GM19023 (cell line): Measurements from ENCODE around the gene CLDN5.
"Not testable (repeated sequence)": the region's sequence is repeated elsewhere in the genome, so short reads cannot be mapped to it uniquely, and the experiment has no call there.

ENCODE experiments used
- ATAC-seq: cut with Tn5 transposase; IDR thresholded peaks from one replicate; pipeline ENCODE4 v1.9.1; 2021; ENCODE audit warnings: mild to moderate bottlenecking, moderate library complexity; ENCODE audit not compliant: unreplicated experiment

CLDN5 gene

DNA sequence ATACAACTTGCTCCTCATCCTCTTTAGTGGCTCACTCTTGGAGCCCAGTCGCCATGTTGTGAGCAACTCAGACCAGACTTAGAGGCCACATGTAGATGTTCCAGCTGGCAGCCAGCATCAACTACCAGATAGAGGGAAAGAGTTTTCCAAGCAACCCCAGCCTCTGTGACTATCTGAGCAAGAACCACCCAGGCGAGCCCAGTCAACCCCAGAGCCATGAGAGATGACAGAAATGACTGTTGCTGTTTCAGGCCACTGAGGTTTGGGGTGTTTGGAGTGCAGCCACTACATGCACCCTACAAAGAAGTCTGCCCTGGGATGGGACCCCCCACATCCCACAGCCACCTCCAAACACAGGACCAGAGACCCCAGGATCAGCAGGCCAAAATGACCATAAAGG lies 24.8 kb upstream of the CLDN5 start:
- ATAC-seq: no peak

DNA sequence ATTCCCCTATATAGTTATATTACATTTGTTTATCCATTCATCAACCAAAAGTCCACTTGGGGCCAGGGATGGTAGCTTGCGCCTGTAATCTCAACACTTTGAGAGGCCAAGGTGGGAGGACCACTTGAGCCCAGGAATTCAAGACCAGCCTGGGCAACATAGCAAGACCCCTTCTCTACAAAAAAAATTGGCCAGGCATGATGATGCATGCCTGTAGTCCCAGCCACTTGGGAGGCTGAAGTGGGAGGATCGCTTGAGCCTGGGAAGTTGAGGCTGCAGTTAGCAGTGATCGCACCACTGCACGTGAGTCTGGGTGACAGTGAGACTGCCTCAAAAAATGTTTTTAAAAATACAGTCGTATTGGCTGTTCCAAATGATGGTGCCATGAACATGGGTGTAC lies 24.2 kb upstream of the CLDN5 start:
- ATAC-seq: not testable (repeated sequence)

DNA sequence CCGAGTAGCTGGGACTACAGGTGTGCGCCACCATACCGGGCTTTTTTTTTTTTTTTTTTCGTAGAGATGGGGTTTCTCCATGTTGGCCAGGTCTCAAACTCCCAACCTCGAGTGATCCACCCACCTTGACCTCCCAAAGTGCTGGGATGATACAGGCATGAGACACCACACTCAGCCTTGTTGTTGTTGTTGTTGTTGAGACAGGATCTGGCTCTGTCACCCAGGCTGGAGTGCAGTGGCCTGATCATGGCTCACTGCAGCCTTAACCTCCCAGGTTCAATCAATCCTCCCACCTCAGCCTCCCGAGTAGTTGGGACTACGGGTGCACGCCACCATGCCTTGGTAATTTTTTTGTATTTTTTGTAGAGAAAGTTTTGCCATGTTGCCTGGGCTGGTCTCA lies 23.4 kb upstream of the CLDN5 start:
- ATAC-seq: no peak

DNA sequence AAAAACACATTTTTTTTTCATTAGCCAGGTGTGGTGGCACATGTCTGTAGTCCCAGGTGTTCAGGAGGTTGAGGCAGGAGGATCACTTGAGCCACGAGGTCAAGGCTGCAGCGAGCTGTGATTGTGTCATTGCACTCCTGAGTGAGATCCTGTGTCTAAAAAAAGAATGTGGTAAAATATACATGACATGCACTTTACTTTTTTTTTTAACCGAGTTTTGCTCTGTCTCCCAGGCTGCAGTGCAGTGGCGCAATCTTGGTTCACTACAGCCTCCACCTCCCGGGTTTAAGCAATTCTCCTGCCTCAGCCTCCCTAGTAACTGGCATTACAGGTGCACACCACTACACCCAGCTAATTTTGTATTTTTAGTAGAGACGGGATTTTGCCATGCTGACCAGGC lies 22.5 kb upstream of the CLDN5 start:
- ATAC-seq: no peak

DNA sequence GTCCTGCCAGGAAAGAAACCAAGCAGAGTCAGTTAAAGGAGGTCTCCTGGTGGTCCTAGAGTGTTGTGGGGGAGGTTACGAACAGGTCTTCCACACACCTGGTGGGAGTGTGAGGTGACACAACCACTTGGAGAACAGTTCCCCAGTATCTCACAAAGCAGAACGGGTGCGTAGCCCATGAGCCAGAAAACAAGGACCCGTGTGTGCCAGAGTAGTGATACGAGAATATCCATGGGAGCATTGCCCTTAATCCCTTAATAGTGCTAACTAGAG lies 21.7 kb upstream of the CLDN5 start:
- ATAC-seq: no peak

DNA sequence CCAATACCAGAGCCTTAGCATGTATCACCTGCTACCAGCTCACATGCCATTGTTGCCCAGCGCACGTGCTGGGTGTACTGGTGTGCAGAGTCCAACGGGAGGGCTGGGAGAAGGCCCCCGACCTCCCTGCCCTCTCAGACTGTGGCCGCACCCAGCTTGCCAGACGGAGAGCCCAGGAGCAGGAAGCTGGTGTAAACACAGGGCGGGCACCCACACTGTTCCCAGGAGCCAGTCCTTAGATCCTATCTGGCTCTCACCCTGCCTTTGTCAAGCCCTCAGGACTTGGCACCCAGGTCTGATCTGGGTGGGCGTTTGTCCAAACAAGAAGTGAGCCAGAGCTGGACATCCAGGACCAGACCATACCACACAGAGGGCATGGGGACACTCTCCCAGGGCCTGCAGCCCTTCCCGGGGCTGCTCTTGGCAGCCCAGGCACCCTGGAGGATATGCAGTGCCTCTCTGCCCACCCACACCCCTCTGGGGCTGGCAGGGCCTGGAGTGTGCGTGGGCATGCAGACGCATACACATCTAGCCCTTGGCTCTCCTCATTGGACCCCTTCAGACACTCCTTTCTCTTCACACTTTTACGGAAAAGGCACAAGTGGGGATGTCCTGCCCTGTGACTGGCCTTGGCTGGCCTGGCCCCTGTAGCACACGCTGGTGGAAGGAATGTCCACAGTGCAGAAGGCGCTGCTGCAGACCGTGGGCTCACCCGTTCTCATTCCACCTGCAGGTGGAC lies 19.9 kb upstream of the CLDN5 start:
- ATAC-seq: no peak

DNA sequence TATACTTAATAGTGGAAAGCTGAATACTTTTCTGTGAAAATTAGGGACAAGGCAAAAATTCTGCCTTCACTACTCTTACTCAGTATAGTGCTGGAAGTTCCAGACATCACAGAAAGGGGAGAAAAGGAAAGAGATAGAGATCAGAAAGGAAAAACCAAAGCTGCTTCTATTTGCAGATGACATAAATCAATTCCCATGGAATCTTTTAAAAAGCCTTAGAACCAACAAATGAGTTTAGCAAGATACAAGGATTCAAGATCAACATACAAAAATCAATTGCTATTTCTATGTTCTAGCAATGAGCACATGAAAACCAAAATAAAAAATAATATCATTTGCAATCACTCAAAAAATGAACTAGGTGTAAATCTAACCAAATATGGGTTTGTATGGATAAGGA lies 16.2 kb upstream of the CLDN5 start:
- ATAC-seq: no peak

DNA sequence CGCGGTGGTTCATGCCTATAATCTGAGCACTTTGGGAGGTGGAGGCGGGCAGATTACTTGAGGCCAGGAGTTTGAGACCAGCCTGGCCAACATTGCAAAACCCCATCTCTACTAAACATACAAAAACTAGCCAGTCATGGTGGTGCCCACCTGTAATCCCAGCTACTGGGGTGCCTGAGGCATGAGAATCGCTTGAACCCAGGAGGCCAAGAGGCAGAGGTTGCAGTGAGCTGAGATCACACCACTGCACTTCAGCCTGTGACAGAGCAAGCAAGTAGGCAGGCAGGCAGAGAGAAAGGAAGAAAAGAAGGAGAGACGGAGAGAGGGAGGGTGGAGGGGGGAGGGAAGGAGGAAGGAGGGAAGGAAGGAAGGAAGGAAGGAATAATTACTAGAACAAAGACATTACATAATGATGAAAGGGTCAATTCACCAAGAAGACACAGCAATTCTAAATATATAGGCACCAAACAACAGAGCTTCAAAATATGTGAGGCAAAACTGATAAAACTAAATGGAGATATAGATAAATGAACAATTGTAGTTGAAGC lies 13.8 kb upstream of the CLDN5 start:
- no peak for ATAC-seq

DNA sequence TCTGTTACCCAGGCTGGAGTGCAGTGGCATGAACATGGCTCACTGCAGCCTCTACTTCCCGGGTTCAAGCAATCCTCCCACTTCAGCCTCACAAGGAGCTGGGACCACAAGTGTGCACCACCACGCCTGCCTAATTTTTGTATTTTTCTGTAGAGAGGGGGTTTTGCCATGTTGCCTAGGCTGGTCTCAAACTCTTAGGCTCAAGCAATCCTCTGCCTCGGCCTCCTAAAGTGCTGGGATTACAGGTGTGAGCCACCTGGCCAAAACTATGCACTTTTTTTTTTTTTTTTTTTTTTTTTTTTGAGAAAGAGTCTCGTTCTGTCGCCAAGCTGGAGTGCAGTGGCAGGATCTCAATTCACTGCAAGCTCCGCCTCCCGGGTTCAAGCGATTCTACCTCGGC lies 12.4 kb upstream of the CLDN5 start:
- no peak for ATAC-seq

DNA sequence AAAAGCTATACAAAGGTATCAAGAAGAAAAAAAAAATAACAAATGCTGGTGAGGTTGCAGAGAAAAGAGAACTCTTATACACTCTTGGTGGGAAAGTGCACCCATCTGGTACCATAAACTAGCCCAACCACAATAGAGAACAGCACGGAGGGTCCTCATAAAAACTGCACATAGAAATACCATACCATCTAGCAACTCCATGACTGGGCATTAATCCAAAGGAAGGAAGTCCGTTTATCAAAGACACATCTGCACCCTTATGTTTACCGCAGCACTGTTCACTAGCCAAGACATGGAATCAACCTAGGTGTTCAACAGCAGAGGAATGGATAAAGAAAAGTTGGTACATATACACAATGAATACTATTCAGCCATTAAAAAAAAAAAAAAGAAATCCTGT lies 10.8 kb upstream of the CLDN5 start:
- no peak for ATAC-seq

DNA sequence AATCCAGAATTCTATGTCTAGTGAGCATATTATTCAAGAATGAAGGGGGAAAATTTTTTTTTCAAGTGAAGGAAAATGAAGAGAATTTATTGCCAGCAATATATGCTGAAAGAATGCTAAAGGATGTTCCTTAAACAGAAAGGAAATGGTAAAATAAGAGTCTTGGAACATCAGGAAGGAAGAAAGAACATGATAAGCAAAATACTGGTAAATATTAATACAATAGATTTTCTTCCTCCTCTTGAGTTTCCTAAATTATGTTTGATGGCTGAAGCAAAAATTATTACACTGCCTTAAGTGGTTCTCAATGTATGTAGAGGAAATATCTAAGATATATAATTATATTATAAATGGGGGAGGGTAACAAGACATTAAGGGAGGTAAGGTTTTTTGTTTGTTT lies 9.6 kb upstream of the CLDN5 start:
- ATAC-seq: no peak

DNA sequence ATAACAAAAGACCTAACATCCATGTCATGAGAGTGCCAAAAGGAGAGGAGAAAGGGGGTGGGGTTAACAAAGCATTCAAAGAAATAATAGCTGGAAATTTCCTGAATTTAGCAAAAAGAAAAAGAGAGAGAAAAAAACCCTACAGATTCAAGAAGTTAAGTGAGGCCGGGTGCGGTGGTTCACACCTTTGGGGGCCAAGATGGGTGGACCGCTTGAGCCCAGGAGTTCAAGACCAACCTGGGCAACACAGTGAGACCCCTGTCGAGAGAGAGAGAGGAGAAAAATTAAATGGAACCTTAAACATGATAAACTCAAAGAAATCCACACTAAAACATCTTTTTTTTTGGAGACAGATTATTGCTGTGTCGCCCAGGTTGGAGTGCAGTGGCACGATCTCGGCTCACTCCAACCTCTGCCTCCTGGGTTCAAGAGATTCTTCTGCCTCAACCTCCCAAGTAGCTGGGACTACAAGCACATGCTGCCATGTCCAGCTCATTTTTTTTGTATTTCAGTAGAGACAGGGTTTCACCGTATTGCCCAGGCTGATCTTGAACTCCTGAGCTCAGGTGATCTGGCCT lies 8.9 kb upstream of the CLDN5 start:
- ATAC-seq: no peak

DNA sequence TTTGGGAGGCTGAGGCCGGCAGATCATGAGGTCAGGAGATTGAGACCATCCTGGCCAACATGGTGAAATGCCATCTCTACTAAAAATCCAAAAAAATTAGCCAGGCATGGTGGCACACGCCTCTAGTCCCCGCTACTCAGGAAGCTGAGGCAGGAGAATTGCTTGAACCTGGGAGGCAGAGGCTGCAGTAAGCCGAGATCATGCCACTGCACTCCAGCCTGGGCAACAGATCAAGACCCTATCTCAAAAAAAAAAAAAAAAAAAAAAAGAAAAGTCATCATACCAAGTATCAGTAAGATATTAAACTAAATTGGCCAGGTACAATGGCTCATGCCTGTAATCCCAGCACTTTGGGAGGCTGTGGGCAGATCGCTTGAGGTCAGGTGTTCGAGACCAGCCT lies 7.1 kb upstream of the CLDN5 start:
- ATAC-seq: not testable (repeated sequence)

DNA sequence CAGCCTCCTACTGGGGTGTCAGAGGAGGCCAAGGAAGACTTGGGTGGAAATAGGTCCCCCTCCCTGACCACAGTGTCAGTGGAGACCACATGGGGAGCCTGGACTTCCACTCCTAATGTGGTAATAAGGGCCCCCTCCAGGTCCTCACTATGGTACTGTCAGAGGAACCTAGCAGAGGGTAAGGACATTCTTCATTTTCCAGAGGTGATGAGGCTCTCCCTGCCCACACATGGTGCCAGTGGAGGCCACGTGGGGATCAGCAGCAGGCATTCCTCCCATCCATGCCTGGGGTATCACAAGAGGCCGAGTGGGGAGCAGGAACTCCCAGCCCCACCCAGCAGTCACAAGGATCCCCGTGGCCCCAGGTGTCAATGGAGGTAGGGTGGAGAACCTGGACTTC lies 6.5 kb upstream of the CLDN5 start:
- no peak for ATAC-seq

DNA sequence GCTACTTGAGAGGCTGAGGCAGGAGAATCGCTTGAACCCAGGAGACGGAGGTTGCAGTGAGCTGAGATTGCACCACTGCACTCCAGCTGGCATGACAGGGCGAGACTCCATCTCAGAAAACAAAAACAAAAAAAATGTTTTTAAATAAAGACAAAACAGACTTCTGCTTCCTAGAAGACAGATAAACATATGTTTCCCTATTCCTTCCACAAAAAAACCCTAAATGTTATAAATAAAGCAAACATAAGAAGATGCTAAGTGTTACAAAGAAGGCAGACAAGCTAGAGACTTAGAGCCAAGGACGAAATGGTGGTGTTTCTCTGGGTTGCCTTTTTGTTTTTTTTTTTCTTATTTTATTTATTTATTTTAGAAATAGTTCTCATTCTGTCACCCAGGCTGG lies 5.6 kb upstream of the CLDN5 start:
- no peak for ATAC-seq

DNA sequence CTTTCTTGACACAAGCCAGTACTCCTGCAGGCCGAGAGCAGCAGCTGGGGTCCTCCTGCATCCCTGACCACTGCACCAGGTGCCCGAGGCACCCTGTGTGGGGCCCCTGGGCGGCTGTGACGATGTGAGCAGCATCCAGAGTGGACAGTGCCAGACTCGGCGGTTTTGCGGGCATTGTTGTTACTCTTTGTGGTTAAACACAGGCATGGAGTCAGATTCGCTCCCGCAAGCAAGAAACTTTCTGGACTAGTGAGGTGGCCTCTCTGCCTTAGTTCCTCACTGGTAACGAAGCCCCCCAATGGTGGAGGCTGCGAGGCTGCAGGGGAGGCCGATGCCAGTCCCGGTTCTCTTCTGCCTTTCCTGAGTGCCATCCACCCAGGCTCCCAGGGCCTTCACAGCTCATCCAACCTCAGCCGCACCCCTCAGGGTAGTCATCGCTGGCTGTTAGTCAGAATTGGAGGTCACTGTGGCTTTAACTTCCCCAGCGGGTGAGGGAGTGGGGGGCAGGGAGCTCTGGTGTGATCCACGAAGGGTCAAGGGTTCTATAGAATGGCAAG lies 3.7 kb upstream of the CLDN5 start:
- ATAC-seq: no peak

DNA sequence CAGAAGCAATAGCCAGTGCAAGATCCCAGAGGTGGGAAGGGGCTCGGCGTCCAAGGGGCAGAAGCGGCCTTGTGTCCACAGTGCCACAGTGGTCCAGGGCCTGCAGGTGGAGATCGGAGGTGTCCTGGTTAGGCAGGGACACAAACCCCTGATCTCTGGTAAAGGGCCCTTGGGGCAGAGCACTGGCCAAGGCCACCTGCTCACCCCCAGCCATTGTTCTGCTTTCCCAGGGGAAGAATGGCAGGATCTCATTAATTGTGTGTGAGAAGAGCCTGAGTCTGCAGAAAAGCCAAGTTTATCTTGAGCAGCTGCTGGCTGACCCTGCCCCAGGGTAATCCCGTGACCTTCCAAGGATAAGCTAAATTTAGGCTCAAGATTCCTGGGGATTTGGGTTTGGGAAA lies 3.1 kb upstream of the CLDN5 start:
- ATAC-seq: no peak

DNA sequence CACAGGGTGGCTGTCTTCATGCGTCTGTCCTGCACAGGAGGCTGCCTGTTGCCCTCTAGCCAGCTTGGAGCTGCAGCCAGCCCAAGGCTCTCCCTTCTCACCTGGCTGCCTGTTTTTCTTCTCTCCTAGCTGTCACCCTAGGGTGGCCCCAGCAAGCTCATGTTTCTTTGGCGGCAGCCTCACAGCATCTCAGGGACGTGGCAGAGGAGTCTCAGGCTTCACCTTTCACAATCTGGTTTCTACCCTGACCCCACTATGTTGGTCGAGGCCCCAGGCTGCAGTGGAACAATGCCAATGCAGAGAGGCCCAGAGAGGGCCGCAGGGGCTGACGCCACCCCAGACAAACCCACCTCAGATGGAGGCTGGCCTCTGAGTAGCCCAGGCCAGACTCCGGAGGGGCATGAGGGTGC lies 2.5 kb upstream of the CLDN5 start:
- no peak for ATAC-seq

DNA sequence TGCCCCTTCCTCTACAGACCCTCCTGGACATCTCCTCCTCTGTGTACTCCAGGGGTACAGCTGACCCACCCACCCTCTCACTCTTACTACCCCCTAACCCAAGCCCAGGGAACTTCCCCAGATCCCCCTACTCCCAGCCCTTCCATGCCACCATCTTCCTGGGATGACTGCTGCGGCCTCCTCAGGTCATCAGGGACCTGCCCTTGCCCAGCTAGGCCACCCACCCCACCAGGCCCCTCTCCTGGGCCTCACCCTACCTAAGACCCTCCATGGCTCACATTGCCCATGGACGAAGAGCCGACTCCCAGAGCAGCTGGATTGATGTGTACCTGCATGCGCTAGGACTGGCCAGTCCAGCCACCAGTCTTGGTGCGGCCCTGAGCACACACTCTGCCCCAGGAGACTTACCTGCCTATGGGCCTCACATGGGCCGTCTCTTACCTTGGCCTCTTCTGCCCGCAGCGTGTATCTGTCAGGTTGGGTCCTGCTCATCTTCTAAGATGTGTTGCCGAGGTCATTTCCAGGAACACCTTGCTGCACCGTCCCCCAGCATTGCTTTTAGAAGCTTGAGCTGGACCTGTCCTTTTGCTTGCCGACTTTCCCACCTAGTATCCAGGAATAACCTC lies 2.0 kb upstream of the CLDN5 start:
- no peak for ATAC-seq

DNA sequence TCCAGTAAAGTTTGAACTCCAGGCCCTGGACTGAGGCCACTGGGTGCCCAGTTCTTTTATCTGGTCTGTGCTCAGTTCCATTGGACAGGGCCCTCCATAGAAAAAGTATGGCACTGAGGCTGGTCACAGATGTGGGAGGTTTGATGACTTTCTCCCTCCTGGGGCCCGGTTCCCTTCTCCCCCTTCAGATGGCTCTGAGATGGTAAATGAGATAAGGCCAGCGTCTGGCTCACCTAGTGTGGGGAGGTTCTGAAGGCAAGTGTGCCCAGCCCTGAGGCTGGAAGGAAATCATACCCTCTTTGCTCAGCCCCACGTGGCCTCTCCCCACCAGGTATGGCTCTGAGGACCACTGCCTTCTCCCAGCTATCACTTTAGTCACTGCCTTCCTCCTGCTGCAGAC lies 1.5 kb upstream of the CLDN5 start:
- no peak for ATAC-seq

DNA sequence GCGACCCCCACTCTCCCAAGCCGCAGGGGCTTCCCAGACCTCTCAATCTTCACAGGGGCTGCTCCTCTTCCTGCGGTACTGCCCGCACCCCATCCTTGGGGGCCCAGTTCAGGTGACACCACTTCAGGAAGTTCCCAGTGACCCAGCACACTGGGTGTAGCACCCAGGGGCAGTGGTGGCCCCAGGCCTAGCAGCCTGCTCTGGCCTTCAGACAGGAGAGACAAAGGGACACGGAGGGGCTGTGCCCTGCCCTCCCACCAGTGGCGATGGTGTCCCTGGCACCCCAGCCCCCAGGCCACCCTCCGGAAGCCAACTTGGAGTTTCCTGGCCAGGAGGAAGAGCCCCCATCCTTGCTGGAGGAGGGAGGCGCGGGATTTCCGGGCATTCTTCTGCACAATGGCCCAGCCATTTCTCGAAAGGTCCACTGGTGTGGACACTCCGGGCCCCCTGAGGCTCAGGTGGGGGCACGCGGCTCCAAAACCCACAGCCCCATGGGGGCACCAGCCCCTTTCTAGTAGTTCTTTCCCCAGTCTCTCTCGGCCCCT lies 978 bp upstream of the CLDN5 start:
- ATAC-seq: no peak
